GM18858 (cell line): ENCODE results near the gene SHISAL1.

Experiments used
- ATAC-seq: cut with Tn5 transposase; IDR thresholded peaks from one replicate; pipeline ENCODE4 v1.9.1; 2021; ENCODE audit not compliant: unreplicated experiment

SHISAL1 gene

DNA sequence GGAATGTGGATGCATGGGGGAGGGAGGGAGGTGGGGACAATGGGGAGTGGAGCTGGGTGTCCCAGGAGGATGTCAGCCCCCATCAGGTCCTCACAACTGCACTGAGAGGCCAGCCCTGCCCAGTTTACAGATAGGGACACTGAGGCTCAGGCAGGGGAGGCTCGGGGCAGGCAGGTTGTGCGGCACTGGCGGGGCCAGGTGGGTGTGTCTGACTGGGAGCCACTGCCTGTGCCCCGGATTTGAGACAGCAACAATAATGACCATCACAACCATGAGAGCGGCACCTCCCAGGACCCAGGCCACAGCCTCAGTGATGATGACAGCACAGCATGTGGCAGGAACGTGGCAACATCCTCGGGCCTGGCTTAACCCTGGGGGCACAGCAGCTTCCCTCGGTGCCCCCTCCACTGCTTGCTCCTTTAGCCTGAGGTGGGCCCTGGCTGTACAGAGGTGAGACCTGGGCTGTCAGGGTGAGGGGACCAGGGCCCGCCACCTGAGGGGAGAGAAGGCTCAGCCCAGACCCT, 32.0 kb downstream of the SHISAL1 start:
- no peak for ATAC-seq

DNA sequence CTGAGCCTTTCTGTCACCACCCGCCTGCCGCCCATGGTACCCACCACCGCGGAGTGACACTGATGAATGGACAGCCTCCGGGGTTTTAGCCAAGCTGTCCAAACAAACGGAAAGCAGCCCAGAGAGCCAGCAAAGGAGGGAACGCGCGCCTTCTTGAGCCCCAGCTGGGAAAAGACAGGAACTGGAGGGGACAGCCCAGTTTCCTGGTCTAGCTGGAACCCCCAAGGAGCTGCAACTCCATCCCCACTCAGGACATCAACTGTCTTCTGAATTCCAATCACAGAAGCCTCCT, 33.7 kb downstream of the SHISAL1 start:
- ATAC-seq: no peak

DNA sequence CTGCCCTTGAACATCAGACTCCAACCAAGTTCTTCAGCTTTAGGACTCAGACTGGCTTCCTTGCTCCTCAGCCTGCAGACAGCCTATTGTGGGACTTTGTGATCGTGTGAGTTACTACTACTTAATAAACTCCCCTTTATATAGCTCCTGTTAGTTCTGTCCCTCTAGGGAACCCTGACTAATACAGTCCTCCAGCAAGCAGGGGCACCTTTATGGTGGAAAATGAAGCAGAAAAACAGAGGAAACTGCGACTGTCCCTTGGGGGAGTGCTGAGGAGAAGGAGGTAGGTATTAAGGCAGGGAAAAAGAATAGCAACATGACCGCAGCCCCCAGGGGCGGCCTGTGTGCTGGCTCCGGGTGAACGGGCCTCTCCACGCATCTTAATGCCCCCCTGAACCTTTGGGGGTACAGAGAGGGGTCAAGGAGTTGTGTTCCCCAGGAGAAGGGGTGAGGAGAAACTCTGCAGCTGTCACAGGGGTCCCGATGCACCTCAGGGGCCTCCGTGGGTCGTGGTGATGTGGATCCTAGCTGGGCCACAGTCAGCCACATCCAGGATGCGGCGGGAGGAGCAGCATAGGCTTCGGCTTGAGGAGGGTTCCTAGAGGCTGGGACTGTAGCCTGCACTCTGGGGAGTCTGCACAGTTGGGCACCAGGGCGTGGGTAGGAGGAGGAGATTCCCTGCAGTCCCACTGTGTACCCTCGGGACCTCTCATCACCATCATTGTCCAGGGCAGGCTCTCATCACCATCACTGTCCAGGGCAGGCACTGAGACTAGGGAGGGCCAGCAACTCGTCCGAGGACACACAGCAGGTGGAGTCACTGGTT, 34.3 kb downstream of the SHISAL1 start:
- no peak for ATAC-seq

DNA sequence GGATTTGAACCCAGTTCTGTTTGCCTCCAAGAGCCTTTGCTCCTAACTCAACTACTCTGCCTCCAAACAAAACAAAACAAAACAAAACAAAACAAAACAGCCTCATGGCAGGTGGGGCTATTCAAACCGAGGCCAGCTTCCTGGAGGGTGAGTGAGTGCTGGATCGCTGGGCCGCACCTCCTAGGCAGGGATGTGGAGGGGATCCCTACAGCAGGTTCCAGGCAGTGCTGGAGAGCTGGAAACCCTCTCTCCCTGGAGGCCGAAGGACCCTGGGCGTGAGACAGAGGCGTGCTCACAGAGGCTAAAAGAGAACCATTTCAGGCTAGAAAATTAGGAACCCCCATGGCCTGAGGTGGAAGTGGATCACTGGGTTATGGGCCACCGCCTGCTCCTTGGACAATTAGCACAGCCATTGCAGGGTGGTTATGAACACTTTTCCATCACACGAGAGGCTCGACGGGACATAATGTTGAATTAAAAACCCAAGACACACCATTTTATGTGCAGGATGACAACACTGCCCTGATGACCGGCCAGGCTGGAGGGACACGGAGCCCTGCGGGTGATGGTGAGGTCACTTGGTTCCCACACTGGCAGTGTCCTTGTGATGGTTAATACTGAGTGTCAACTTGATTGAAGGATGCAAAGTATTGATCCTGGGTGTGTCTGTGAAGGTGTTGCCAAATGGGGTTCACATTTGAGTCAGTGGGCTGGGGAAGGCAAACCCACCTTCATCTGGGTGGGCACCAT, 35.2 kb downstream of the SHISAL1 start:
- no peak for ATAC-seq

DNA sequence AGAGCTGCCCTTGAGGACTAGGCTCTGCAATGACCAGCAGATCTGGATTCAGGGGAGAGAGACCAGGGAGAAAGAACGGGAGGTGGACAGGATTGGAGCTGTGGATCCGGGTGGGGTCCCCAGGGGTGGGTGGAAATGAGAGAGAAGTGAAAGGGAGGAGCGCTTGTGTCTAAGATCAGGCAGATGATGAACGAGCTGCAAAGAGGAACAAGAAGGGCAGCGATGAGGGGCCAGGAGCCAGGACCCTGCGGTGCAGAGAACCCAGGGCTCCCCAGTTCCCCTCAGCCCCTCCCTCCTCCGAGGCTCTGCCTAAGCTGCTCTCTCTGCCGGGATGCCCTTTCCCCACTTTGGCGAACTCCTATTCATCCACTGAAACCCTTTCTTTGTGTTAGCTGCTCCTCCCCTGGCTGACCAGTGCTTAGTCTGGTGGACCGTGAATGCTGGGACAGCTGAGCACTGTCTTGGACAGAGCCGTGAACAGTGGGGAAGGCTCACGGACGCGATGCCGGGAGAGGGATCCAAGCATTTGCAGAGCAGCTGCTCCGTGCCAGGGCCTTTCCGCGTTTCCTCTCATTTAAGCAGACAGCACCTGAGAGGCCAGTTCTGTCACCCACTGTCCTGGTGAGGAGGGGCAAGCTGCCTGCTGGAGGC, 35.9 kb downstream of the SHISAL1 start:
- no peak for ATAC-seq

DNA sequence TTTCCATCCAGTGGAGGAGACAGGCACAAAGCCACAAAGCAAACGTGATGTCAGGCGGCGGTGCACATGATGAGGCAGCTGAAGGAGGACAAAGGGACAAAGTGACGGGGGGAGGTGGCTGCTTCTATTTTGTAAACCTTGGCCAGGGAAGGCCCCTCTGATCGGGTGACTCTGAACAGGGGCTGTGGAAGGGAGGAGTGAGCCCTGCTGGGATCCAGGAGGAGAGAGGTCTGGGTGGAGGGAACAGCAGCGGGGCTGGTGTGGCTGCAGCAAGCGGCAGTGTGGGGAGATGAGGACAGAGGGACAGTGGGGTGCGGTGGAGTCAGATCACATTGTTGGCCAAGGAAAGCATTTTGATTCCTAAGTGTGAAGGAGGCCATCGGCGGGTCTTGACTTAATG, 36.7 kb downstream of the SHISAL1 start:
- ATAC-seq: no peak

DNA sequence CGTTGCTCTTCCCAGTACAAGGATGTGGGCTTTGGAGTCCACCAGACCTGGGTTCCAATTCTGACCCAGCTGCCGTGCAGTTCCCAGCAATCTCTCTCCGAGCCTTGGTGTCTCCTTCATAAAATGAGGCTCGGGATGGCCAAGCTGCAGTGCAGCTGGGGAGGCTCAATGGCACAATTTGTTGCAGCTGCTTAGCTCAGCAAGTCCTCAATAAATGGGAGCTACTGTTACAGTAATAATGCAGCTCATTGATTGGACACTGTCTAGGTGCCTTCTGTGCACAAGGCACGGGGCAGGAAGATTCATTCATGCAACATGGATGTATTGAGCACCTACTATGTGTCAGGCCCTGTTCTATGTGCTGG, 37.1 kb downstream of the SHISAL1 start:
- no peak for ATAC-seq

DNA sequence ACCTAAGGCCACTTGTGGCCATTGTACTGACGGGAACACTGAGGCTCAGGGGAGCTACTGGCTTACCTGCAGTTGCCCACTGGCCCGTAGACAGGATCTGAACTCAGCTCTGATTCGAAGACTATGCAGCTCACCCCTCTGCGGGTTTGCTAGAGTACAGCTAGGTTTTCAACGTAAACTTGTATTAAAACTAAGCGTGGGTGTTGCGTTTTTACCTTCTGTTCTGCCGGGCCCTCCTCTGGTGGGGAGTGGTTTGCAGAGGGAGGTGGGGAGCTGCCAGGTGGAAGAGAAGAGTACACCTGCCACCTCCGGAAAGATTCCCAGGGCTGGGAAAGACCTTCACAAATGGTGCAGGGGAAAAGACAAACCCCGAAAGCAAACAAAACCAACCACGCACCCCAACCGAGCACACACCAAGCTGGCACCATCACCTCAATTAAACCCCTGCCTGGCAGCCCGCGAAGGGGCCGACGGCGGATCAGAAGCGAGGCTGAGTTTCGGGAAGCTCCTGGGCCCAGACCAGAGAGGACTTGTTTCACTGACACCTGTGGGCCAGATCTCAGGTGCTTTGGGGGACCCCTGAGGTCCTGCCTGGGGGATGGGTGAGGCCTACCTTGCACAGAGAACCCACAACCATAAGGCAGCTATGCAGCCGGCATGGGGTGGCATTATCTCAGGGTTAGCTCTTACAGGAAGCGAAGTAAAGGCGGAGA, 37.7 kb downstream of the SHISAL1 start:
- ATAC-seq: no peak

DNA sequence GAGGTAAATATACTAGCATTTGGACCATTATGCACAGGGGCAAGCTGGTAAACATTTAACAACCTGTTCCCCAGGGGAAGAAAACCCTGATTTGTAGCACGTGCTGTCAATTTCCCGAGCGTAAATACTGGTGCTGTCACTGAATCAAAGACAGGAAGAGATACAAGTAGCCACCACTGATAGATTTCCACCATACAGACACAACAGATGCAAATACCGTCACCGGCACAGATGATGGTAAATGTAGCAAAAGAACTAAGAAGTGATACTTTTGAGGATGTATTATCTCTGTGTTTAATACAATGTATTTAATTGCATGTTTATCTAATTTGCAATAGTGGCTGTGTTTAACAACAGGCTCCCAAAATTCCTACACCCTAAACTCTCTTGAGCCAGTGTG, 39.6 kb downstream of the SHISAL1 start:
- ATAC-seq: no peak

DNA sequence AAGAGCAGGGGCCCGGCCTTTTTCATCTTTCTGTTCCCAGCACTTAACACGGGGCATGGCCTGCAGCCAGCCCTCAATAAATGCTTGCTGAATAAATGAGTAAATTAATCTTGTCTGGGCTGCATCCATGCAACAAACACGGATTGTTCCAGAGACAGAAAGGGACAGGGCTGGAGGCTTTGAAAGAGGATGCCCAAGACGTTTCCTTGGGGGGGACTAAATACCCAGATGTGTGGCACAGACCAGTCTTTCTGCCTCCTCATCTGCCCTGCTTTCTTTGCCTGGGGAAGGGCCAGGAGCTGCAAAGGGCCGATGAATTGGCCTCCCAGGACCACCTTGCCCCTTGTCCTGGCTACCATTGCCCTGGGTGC, 40.4 kb downstream of the SHISAL1 start:
- ATAC-seq: no peak

DNA sequence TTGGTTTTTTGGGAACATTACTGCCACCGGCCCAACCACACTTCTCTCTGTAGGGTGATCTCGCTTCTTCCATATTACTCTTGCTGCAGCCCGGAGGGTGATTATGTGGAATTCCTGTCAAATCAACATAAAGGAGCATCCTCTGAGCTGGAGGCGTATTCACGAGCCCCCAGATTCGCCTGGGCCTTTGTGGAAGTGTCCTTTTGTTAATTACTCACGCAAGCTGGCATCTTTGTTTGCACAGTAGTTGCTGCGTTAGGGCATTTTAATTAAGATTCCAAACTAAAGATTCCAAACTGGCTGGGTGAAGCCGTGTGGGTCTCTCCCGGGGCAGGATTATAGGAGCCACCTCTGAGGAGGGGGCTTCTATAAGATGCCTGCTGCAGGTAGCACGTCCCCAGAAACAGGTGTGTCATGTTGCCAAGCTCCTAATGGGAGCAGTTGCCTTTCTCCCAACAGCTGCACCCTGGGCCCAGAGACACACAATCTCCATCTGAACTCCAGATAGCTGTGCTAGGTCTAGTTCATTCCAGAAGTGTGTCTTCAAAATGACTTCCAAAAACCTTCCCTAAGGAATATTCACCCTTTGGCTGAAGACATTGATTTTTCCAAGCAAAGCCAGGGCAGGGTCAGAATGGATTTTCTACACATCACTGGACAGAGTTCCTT, 40.9 kb downstream of the SHISAL1 start:
- no peak for ATAC-seq

DNA sequence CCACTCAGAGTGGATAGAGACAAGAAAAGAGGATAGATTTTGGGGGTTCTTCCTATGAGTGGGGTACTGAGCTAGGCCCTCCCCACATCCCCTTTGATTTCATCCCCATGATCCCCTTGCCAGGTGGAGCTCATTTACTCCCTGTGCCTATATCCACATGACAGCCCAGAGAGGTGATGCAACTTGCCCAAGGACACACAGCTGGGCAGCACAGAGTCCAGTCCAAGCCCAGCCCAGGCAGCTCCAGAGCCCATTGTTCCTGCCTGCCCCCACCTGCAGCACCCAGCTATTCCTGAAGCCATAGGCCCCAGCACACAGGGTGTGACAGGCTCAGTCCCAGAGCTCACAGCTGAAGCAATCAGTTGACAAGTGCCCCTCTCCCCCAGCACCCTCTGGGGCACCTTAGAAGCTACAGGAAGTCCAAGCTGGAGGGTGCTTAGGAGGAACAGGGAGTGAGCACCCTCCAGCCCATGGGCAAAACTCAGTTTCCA, 41.7 kb downstream of the SHISAL1 start:
- ATAC-seq: no peak

DNA sequence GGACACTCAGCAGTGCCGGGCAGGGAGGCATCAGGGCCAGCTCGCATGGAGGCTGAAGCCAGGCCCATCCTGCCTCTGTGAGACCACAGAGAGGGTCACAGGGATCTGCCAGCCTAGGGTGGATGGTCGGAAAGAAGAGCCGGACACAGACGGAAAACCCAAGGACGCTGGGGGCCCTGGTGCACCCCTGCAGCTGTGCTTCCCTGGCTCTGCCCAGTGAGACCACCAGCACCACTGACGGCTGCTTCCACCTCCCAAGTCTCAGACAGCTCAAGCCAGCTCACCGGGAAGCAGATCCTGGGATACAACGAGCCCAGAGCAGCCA, 42.2 kb downstream of the SHISAL1 start:
- ATAC-seq: no peak

DNA sequence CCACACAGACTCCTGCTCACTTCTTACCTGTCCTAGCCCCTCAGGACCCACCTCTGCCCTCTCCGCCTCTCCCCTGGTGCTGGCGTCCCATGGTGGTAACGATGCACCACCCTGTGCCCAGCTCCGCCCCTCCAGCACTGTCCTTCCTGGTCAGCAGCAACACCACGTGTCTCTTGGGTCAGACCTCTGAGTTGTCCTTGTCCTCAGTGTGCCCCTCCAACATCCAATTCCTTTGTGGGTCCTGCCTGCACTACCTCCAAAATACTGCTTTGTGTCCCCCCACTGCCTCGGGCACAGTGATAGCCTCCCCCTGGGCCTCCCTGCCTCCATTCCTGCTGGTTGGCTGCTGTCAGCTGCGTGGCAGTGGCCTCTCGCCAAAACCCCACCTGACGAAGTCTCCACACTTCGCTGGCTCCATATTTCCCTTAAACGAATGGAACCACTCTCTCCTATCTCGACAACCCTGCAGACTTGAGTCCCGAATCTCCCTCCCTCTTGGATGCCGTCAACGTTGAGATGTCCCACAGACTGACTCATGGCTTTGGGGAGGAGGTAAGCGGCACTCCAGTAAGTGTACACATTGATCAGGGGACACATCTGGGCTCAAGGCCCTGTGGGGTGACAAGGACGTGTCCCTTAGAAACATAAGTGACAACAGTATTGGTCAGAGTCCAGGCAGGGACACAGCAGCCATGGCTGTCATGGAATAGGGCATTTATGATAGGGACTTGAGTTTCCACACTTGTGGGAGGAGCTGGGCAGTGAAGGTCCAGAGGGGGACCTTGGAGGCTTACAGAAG, 42.8 kb downstream of the SHISAL1 start:
- no peak for ATAC-seq

DNA sequence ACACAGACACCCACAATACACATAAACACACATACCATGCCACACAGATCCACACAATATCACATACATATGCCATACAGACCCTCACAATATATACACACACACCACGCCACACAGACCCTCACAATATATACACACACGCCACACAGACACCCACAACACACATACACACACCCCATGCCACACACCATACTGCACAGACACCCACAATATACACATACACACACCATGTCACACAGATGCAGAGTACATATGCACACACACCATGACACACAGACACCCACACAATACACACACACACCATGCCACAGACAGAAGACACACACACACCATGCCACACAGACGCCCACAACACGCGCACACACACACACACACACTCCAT, 43.6 kb downstream of the SHISAL1 start:
- no peak for ATAC-seq

DNA sequence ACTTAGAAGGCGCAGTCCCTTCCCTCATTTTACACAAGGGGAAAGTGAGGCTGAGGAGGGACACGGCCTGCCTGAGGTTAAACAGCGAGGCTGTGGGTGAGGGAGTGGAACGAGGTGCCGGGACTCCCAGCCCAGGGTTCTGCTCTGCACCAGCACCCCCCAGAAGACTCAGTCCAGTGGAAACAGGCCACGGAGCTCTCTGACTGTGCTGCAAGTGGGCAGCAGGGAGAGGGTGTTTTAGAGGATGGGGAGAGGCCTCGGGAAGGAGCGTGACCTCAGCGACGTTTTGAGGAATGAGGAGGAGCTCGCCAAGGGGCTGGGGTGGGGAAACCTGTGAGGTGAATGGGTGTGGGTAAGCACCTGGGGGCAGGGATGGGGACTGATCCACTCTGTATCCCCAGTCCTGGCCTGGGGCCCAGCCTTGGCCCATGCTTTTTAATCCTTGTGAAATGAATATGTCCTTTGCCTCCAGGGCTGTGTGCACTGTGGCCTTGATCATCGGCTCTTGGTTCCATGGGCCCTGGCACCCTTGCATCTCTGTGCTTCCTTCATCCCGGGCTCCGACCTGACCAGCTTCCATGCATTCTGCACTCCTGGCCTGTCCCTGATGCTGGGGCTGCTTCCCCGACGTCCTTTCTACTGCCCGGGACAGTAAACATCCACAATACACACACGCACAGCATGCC, 44.2 kb downstream of the SHISAL1 start:
- ATAC-seq: no peak

DNA sequence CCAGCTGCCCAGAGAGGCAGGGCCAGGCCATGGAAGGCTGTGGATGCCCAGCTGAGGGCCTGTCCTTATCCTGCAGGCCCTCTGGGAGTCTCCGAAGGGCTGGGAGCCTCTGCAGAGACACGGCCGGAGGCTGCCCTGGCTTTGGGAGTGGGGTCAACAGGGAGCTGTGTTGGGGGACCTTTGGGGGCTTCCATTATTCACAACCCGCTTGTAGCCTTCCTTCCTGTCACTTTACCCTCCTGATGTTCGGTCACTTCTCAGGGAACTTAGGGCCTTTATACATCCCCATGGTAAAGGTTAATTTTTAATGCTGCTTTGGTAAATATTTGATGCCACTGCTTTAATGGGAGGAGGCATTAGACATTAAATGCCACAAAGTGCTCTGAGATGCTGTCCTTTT, 44.9 kb downstream of the SHISAL1 start:
- ATAC-seq: no peak

DNA sequence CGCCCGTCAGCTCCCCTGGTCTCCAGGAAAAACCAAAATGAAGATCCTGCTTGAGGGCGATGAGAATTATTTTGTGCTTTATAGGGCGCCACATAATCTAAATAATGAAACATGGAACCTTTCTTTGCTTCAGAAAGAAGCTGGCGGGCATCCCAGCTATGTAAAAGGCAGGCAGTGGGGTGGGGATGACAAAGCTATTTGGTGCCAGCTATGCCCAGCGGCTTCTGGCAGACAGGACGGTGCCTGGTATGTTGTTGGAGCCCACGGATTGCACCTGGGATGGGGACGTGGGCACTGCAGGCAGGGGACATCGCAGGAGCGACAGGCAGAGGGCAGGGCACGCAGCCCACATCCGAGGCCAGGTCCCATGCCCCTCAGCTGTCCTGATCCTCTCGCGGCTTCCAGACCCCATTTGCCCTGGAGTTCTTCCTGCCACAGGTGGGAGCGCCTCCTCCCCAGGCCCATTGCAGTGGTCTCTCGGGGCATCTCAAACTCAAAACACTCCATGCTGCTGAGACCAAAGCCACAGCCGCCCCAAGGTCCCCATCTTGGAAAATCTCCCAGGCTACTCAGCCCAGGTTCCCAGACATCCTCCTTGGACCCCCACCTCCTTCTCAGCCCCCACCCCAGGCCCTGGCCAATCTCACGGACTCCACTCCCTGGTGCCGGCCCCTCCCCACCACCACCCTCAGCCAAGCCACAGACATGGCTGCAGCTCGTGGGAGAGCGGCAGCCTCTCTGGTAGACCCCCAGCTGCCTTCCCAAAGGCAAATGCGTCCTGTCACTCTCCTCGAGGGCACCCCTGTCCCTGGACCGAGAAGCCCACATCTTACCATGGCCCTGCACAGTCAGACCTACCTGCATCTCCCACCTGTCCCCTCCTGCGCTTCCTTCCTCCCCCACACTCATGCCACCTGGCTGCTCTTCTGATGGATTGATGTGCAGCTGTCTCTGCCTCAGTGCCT, 45.7 kb downstream of the SHISAL1 start:
- no peak for ATAC-seq
